ENCODE data around the gene MAST4.

Gene MAST4

GRCh38 chr5:67010684-67011409, 414.7 kb downstream of the MAST4 start (continued):
- TF ChIP-seq ZNF366 (tag by site-specific recombination; conservative IDR thresholded peaks at IDR 0.05) (peak; percentile 27; the same call in 1 of the 2 replicates), ZNF501 (tag by site-specific recombination; IDR thresholded peaks at IDR 0.05) (no peak), ZNF248 (tag by site-specific recombination; IDR thresholded peaks at IDR 0.05) (no peak), ZNF24 (tag by site-specific recombination; IDR thresholded peaks at IDR 0.05) (no peak), ZNF48 (tag by site-specific recombination; IDR thresholded peaks at IDR 0.05) (no peak), ZNF580 (tag by site-specific recombination; IDR thresholded peaks at IDR 0.05) (no peak), ZEB2 (tag by site-specific recombination; IDR thresholded peaks at IDR 0.05) (no peak), ZNF155 (tag by site-specific recombination; IDR thresholded peaks at IDR 0.05) (no peak), ZNF16 (tag by site-specific recombination; IDR thresholded peaks at IDR 0.05; ENCODE audit: low read depth) (no peak), KLF1 (tag by site-specific recombination; IDR thresholded peaks at IDR 0.05) (no peak), ZSCAN5A (tag by site-specific recombination; IDR thresholded peaks at IDR 0.05) (no peak), ZNF335 (tag by site-specific recombination; conservative IDR thresholded peaks at IDR 0.05) (peak; percentile 51), KLF9 (tag by site-specific recombination; IDR thresholded peaks at IDR 0.05; ENCODE audit: low read depth) (no peak), ZNF571 (tag by site-specific recombination; IDR thresholded peaks at IDR 0.05) (no peak), SETDB1 (IDR thresholded peaks at IDR 0.05; ENCODE audit: insufficient read length, low read length) (no peak), ZNF223 (tag by site-specific recombination; IDR thresholded peaks at IDR 0.05) (no peak), INSM2 (tag by site-specific recombination; IDR thresholded peaks at IDR 0.05) (no peak), ZNF350 (tag by site-specific recombination; IDR thresholded peaks at IDR 0.05) (no peak), ZNF404 (tag by site-specific recombination; IDR thresholded peaks at IDR 0.05) (no peak), ZNF157 (tag by site-specific recombination; IDR thresholded peaks at IDR 0.05) (no peak)
- TF ChIP-seq, protein P1, sequence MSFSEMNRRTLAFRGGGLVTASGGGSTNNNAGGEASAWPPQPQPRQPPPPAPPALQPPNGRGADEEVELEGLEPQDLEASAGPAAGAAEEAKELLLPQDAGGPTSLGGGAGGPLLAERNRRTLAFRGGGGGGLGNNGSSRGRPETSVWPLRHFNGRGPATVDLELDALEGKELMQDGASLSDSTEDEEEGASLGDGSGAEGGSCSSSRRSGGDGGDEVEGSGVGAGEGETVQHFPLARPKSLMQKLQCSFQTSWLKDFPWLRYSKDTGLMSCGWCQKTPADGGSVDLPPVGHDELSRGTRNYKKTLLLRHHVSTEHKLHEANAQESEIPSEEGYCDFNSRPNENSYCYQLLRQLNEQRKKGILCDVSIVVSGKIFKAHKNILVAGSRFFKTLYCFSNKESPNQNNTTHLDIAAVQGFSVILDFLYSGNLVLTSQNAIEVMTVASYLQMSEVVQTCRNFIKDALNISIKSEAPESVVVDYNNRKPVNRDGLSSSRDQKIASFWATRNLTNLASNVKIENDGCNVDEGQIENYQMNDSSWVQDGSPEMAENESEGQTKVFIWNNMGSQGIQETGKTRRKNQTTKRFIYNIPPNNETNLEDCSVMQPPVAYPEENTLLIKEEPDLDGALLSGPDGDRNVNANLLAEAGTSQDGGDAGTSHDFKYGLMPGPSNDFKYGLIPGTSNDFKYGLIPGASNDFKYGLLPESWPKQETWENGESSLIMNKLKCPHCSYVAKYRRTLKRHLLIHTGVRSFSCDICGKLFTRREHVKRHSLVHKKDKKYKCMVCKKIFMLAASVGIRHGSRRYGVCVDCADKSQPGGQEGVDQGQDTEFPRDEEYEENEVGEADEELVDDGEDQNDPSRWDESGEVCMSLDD (tag by site-specific recombination; IDR thresholded peaks at IDR 0.05) = no peak
- TF ChIP-seq, protein P2, sequence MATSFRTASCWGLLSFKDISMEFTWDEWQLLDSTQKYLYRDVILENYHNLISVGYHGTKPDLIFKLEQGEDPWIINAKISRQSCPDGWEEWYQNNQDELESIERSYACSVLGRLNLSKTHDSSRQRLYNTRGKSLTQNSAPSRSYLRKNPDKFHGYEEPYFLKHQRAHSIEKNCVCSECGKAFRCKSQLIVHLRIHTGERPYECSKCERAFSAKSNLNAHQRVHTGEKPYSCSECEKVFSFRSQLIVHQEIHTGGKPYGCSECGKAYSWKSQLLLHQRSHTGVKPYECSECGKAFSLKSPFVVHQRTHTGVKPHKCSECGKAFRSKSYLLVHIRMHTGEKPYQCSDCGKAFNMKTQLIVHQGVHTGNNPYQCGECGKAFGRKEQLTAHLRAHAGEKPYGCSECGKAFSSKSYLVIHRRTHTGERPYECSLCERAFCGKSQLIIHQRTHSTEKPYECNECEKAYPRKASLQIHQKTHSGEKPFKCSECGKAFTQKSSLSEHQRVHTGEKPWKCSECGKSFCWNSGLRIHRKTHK (tag by site-specific recombination; IDR thresholded peaks at IDR 0.05) = no peak
